ENCODE measurements around the gene PLS1. TPM values are rescaled to one million over a fixed set of nuclear protein-coding genes. Genes with fewer than 3 reads are reported as not detected.

PLS1 gene
- total and polyA plus RNA-seq, 7 experiments from 2014 or later, result 1.6 to 6.4 (median 2.5) TPM

- POLR2A ChIA-PET, result no interaction called here
Measured at GRCh38 chr3:142641504-142641903, 45.3 kb downstream of the PLS1 start.

GRCh38 chr3:142642956-142643355 is 46.8 kb downstream of the PLS1 start:
- Mint-ChIP-seq H3K4me1 (no peaks in the 10 kb centered on the region), H3K36me3 (peaks cover 0 to 8% (median 0%) of the 10 kb centered on the region in 5 donors), H3K27me3 (peaks cover 0 to 2% (median 0%) of the 10 kb centered on the region in 5 donors), H3K9me3 (no peaks in the 10 kb centered on the region), H3K27ac (no peak overlapping the region), H3K4me3 (no peak overlapping the region)
- Histone ChIP-seq H3K4me3 (ENCODE audit: low read length) (no peak overlapping the region), H3K4me1 (ENCODE audit: control insufficient read depth in 2 of 2, insufficient read depth in 2 of 2, low read length in 2 of 2) (no peaks in the 10 kb centered on the region), H3K9me3 (ENCODE audit: control insufficient read depth in 2 of 3, low read length in 3 of 3) (no peaks in the 10 kb centered on the region), H3K27me3 (ENCODE audit: control insufficient read depth in 2 of 2, insufficient read depth in 2 of 2, low read length in 2 of 2) (no peaks in the 10 kb centered on the region), H3K27ac (ENCODE audit: low read depth, low read length) (no peak overlapping the region), H3K36me3 (ENCODE audit: control insufficient read depth in 2 of 3, insufficient read depth in 3 of 3, low read length in 3 of 3) (no peaks in the 10 kb centered on the region)
- no peak for DNase-seq
- ATAC-seq, result no peak
- POLR2A ChIA-PET, result no interaction called here
- intact Hi-C loops (cut with micrococcal nuclease), result no loop called here
- CTCF ChIA-PET, result no interaction called here

More at GRCh38 chr3:142641504-142641903, 45.3 kb downstream of the PLS1 start:
- Mint-ChIP-seq H3K9me3 (no peaks in the 10 kb centered on the region), H3K4me1 (no peaks in the 10 kb centered on the region), H3K36me3 (peaks cover 0 to 4% (median 0%) of the 10 kb centered on the region in 5 donors), H3K27ac (no peak overlapping the region), H3K4me3 (no peak overlapping the region), H3K27me3 (peaks cover 0 to 2% (median 0%) of the 10 kb centered on the region in 5 donors)
- intact Hi-C loops (cut with micrococcal nuclease), result no loop called here
- Histone ChIP-seq H3K4me1 (ENCODE audit: control insufficient read depth in 2 of 2, insufficient read depth in 2 of 2, low read length in 2 of 2) (no peaks in the 10 kb centered on the region), H3K27ac (ENCODE audit: low read depth, low read length) (no peak overlapping the region), H3K9me3 (ENCODE audit: control insufficient read depth in 2 of 3, low read length in 3 of 3) (no peaks in the 10 kb centered on the region), H3K36me3 (ENCODE audit: control insufficient read depth in 2 of 3, insufficient read depth in 3 of 3, low read length in 3 of 3) (no peaks in the 10 kb centered on the region), H3K4me3 (ENCODE audit: low read length) (no peak overlapping the region), H3K27me3 (ENCODE audit: control insufficient read depth in 2 of 2, insufficient read depth in 2 of 2, low read length in 2 of 2) (no peaks in the 10 kb centered on the region)
- ATAC-seq, result no peak
- no peak for DNase-seq
- CTCF ChIA-PET, result no interaction called here

- Mint-ChIP-seq H3K36me3 (peaks cover 0 to 11% (median 0%) of the 10 kb centered on the region in 5 donors), H3K27ac (no peak overlapping the region), H3K4me1 (no peaks in the 10 kb centered on the region), H3K4me3 (no peak overlapping the region), H3K9me3 (no peaks in the 10 kb centered on the region), H3K27me3 (peaks cover 0 to 2% (median 0%) of the 10 kb centered on the region in 5 donors)
- Histone ChIP-seq H3K4me3 (ENCODE audit: low read length) (no peak overlapping the region), H3K27ac (ENCODE audit: low read depth, low read length) (no peak overlapping the region), H3K27me3 (ENCODE audit: control insufficient read depth in 2 of 2, insufficient read depth in 2 of 2, low read length in 2 of 2) (no peaks in the 10 kb centered on the region), H3K9me3 (ENCODE audit: control insufficient read depth in 2 of 3, low read length in 3 of 3) (no peaks in the 10 kb centered on the region), H3K4me1 (ENCODE audit: control insufficient read depth in 2 of 2, insufficient read depth in 2 of 2, low read length in 2 of 2) (no peaks in the 10 kb centered on the region), H3K36me3 (ENCODE audit: control insufficient read depth in 2 of 3, insufficient read depth in 3 of 3, low read length in 3 of 3) (no peaks in the 10 kb centered on the region)
- ChIA-PET POLR2A (no interaction called here), CTCF (no interaction called here)
- intact Hi-C loops (cut with micrococcal nuclease), result no loop called here
- no peak for DNase-seq
- no peak for ATAC-seq
Measured at GRCh38 chr3:142644502-142644901, 48.3 kb downstream of the PLS1 start.

GRCh38 chr3:142645236-142645793 is 49.1 kb downstream of the PLS1 start:
- Histone ChIP-seq H3K36me3 (ENCODE audit: control insufficient read depth in 2 of 3, insufficient read depth in 3 of 3, low read length in 3 of 3) (no peaks in the 10 kb centered on the region), H3K9me3 (ENCODE audit: control insufficient read depth in 2 of 3, low read length in 3 of 3) (no peaks in the 10 kb centered on the region), H3K4me1 (ENCODE audit: control insufficient read depth in 2 of 2, insufficient read depth in 2 of 2, low read length in 2 of 2) (no peaks in the 10 kb centered on the region), H3K4me3 (ENCODE audit: low read length) (no peak overlapping the region), H3K27ac (ENCODE audit: low read depth, low read length) (no peak overlapping the region), H3K27me3 (ENCODE audit: control insufficient read depth in 2 of 2, insufficient read depth in 2 of 2, low read length in 2 of 2) (no peaks in the 10 kb centered on the region)
- ATAC-seq (no peak), DNase-seq (no peak)
- ChIA-PET CTCF (no interaction called here), POLR2A (no interaction called here)
- no peaks in the 10 kb centered on the region for H3K9me3 Mint-ChIP-seq
- H3K27me3 Mint-ChIP-seq, result peaks cover 0 to 2% (median 0%) of the 10 kb centered on the region in 5 donors
- intact Hi-C loops (cut with micrococcal nuclease), result no loop called here
- no peaks in the 10 kb centered on the region for H3K4me1 Mint-ChIP-seq
- H3K36me3 Mint-ChIP-seq, result peaks cover 0 to 12% (median 0%) of the 10 kb centered on the region in 5 donors
- H3K27ac Mint-ChIP-seq, result no peak overlapping the region
- no peak overlapping the region for H3K4me3 Mint-ChIP-seq

- Mint-ChIP-seq H3K4me3 (no peak overlapping the region), H3K4me1 (peaks cover 0 to 2% (median 0%) of the 10 kb centered on the region in 7 donors), H3K36me3 (peaks cover 0 to 16% (median 0%) of the 10 kb centered on the region in 5 donors), H3K9me3 (peaks cover 0 to 1% (median 0%) of the 10 kb centered on the region in 11 donors), H3K27ac (no peak overlapping the region), H3K27me3 (peaks cover 0 to 2% (median 0%) of the 10 kb centered on the region in 5 donors)
- ChIA-PET POLR2A (no interaction called here), CTCF (no interaction called here)
- Histone ChIP-seq H3K27me3 (ENCODE audit: control insufficient read depth in 2 of 2, insufficient read depth in 2 of 2, low read length in 2 of 2) (no peaks in the 10 kb centered on the region), H3K4me1 (ENCODE audit: control insufficient read depth in 2 of 2, insufficient read depth in 2 of 2, low read length in 2 of 2) (no peaks in the 10 kb centered on the region), H3K9me3 (ENCODE audit: control insufficient read depth in 2 of 3, low read length in 3 of 3) (no peaks in the 10 kb centered on the region), H3K27ac (ENCODE audit: low read depth, low read length) (no peak overlapping the region), H3K36me3 (ENCODE audit: control insufficient read depth in 2 of 3, insufficient read depth in 3 of 3, low read length in 3 of 3) (no peaks in the 10 kb centered on the region), H3K4me3 (ENCODE audit: low read length) (no peak overlapping the region)
- intact Hi-C loops (cut with micrococcal nuclease), result no loop called here
- ATAC-seq (no peak), DNase-seq (no peak)
Measured at GRCh38 chr3:142646020-142646785, 50.0 kb downstream of the PLS1 start.

GRCh38 chr3:142647856-142648255 is 51.7 kb downstream of the PLS1 start:
- ChIA-PET POLR2A (no interaction called here), CTCF (no interaction called here)
- Histone ChIP-seq H3K4me1 (ENCODE audit: control insufficient read depth in 2 of 2, insufficient read depth in 2 of 2, low read length in 2 of 2) (no peaks in the 10 kb centered on the region), H3K9me3 (ENCODE audit: control insufficient read depth in 2 of 3, low read length in 3 of 3) (no peaks in the 10 kb centered on the region), H3K27me3 (ENCODE audit: control insufficient read depth in 2 of 2, insufficient read depth in 2 of 2, low read length in 2 of 2) (no peaks in the 10 kb centered on the region), H3K27ac (ENCODE audit: low read depth, low read length) (no peak overlapping the region), H3K4me3 (ENCODE audit: low read length) (no peak overlapping the region), H3K36me3 (ENCODE audit: control insufficient read depth in 2 of 3, insufficient read depth in 3 of 3, low read length in 3 of 3) (no peaks in the 10 kb centered on the region)
- Mint-ChIP-seq H3K27me3 (no peaks in the 10 kb centered on the region), H3K9me3 (peaks cover 0 to 1% (median 0%) of the 10 kb centered on the region in 11 donors), H3K4me3 (no peak overlapping the region), H3K36me3 (peaks cover 0 to 16% (median 0%) of the 10 kb centered on the region in 5 donors), H3K27ac (no peak overlapping the region), H3K4me1 (peaks cover 0 to 2% (median 0%) of the 10 kb centered on the region in 7 donors)
- ATAC-seq, result no peak
- DNase-seq, result no peak
- intact Hi-C loops (cut with micrococcal nuclease), result no loop called here

GRCh38 chr3:142648950-142649349 is 52.8 kb downstream of the PLS1 start:
- intact Hi-C loops (cut with micrococcal nuclease), result no loop called here
- H3K36me3 ChIP-seq (ENCODE audit: control insufficient read depth in 2 of 3, insufficient read depth in 3 of 3, low read length in 3 of 3), result no peaks in the 10 kb centered on the region
- H3K27ac ChIP-seq (ENCODE audit: low read depth, low read length), result no peak overlapping the region
- no peak overlapping the region for H3K4me3 ChIP-seq (ENCODE audit: low read length)
- POLR2A ChIA-PET, result no interaction called here
- H3K4me1 ChIP-seq (ENCODE audit: control insufficient read depth in 2 of 2, insufficient read depth in 2 of 2, low read length in 2 of 2), result no peaks in the 10 kb centered on the region
- Mint-ChIP-seq H3K9me3 (peaks cover 0 to 1% (median 0%) of the 10 kb centered on the region in 11 donors), H3K27me3 (no peaks in the 10 kb centered on the region), H3K27ac (no peak overlapping the region), H3K4me3 (no peak overlapping the region), H3K4me1 (peaks cover 0 to 2% (median 0%) of the 10 kb centered on the region in 7 donors), H3K36me3 (peaks cover 0 to 17% (median 0%) of the 10 kb centered on the region in 5 donors)
- CTCF ChIA-PET, result no interaction called here
- DNase-seq (no peak), ATAC-seq (no peak)
- no peaks in the 10 kb centered on the region for H3K27me3 ChIP-seq (ENCODE audit: control insufficient read depth in 2 of 2, insufficient read depth in 2 of 2, low read length in 2 of 2)
- H3K9me3 ChIP-seq (ENCODE audit: control insufficient read depth in 2 of 3, low read length in 3 of 3), result no peaks in the 10 kb centered on the region

Data from naive thymus-derived CD4-positive, alpha-beta T cell (primary cell).